HG02798 (cell line): ENCODE measurements around the gene SEZ6L.

Source experiments
- ATAC-seq: cut with Tn5 transposase; IDR thresholded peaks from one replicate; pipeline ENCODE4 v1.9.1; 2021; ENCODE audit warnings: mild to moderate bottlenecking; ENCODE audit not compliant: unreplicated experiment, poor library complexity

SEZ6L gene

GRCh38 chr22:26172389-26172990, 3.2 kb downstream of the SEZ6L start:
- no peak for ATAC-seq

DNA sequence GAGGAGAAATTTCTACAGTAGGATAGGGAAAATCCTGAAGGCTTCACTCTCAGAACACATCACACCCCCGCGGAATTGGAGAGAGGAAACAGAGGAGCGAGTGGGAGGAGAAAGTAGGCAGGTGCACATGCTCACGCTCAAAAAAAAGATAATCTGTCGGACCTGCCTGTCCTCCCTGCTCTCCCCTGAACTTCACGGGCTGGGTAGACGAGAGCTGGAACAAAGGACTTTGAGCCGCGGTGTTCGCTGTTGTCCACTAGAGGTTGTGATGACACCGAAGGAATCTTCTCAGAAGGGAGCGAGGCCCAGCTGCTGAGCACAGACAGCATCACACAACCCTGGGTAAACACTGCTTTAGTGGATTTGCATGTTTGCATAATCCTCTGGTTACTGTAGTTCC, 5.0 kb downstream of the SEZ6L start:
- no peak for ATAC-seq

GRCh38 chr22:26182723-26183122, 13.5 kb downstream of the SEZ6L start:
- ATAC-seq: no peak

DNA sequence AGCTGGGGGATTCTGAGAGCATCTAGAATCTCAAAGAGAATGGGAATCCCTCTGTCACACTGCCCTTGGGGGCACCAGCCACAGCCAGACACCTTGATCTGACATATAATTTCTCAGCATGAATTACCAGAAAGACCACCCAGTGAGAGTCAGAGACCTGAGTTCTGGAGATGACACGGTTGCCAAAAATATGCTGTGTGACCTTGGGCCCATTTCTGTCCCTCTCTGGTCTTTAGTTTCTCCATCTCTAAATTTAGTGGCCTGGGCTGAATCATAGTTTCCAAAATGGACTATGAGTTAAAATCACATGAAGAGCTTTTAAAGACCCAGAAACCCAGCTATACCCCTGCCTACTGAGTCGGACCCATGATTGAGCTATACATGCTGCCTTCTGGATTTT, 15.9 kb downstream of the SEZ6L start:
- no peak for ATAC-seq

DNA sequence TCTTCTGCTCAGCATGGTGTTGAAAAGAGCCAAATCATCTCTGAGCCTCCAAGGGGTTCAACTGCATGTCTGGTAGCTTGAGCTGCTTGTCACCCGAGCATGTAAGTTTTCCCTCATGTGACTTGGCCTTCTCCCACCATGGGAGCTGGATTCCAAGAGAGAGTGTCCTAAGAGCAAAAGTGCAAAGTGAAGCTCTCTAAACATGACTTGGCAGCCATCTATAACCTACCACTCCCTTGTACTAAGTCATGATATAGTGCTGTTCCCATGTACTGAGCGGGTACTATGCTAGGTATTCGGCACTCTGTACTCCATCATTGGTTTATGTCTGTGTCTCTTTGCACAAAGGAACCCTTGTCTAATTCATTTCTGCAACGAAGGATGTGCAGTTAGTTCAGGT, 19.1 kb downstream of the SEZ6L start:
- ATAC-seq: no peak

GRCh38 chr22:26194313-26194712, 25.1 kb downstream of the SEZ6L start:
- no peak for ATAC-seq

DNA sequence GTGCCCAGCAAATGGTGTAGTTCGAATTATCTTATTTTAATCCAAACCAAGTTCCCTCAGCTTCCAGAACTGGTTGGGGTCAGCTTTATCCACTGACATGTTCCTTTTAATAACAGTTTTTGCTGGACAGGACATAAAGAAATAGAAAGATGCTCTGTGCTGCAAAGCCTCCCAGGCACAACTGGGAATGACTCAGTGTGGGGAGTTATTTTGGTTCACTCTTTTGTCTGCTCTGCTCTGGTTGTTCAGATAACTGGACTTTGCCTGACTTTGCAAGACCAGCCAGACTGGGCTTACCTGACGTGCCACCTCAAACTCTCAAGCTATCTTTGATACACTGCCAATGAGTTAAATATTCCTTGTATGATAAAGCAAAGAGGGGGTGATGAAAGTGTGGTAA, 25.6 kb downstream of the SEZ6L start:
- ATAC-seq: no peak

DNA sequence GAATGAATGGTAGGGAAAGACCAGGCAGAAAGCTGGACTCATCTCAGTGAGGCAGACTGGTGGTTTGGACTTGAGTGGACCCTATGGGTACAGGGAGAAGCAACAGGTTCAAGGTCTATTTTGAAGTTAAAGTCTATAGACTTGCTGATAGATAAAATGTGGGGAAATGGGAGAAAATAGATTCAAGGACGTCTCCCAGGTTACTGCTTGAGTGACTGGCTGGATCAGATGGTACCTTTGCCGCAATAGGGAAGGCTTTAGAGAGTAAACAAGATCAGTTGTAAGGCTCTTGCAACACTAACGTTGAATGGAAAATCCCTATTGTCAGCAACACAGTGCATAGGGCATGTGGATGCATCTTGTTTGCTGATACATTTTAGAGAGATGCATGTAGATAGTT, 27.4 kb downstream of the SEZ6L start:
- no peak for ATAC-seq

GRCh38 chr22:26197425-26197824, 28.2 kb downstream of the SEZ6L start:
- no peak for ATAC-seq

- no peak for ATAC-seq
Observed at GRCh38 chr22:26199665-26200064, 30.4 kb downstream of the SEZ6L start.

GRCh38 chr22:26202280-26202924, 33.1 kb downstream of the SEZ6L start:
- ATAC-seq: no peak

GRCh38 chr22:26205494-26205893, 36.2 kb downstream of the SEZ6L start:
- ATAC-seq: no peak

DNA sequence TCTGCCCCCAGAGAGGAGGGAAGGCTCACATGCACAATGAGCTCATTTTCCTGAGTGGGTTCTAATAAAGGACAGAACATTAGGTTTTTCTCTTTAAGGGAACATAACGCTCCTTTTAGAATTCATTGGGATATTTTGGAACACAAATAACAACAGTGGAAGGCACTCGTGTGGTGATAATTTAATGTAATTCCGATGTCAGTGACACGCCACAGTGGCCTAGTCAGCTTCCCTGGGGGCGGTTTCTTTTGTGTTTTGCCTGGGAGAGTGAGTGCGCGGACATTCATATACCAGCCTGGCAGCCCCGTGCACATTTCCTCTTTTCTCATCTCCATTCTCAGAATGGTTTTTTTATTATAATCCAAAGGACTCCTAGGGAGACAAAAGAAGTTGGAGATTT, 41.1 kb downstream of the SEZ6L start:
- ATAC-seq: no peak

GRCh38 chr22:26213826-26214225, 44.6 kb downstream of the SEZ6L start:
- no peak for ATAC-seq

- ATAC-seq: no peak
Observed at GRCh38 chr22:26214466-26214865, 45.2 kb downstream of the SEZ6L start.

- no peak for ATAC-seq
Observed at GRCh38 chr22:26215736-26216135, 46.5 kb downstream of the SEZ6L start.

GRCh38 chr22:26225207-26225606, 55.9 kb downstream of the SEZ6L start:
- ATAC-seq: no peak

DNA sequence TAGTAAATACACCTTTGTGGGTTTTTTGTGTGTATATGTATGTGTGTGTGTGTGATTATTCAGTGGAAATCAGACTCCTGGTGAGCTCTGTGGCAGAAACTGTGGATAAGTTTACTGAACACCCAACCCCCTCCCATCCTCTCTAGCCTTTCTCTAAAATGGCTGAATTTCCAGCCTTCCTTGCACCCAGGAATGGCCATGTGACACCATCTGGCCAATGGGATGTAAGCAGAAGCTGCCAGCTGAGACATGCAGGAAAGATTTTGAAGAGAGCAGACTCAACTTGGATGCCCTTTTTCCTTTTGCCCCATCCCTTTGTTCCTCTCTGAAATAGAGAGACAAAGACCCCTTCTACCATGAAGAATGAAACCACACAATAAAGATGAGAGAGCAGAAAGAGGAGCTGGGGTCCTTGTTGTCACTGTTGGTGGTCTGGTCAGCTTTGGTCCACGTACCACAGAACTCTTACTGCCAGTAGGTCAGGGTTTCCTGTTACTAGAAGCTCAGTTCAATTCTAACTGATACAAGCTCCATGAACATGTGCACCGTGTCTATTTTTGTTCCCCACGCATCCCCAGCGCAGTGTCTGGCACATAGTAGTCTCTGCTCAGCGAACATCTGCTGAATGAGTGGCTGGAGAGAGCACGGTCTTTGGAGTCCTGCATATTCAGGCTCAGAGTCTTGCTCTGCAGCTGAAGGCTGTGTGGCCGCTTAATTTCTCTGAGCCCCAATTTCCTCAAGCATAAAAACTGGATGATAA, 57.5 kb downstream of the SEZ6L start:
- ATAC-seq: no peak

- ATAC-seq: no peak
Observed at GRCh38 chr22:26229910-26230309, 60.6 kb downstream of the SEZ6L start.

DNA sequence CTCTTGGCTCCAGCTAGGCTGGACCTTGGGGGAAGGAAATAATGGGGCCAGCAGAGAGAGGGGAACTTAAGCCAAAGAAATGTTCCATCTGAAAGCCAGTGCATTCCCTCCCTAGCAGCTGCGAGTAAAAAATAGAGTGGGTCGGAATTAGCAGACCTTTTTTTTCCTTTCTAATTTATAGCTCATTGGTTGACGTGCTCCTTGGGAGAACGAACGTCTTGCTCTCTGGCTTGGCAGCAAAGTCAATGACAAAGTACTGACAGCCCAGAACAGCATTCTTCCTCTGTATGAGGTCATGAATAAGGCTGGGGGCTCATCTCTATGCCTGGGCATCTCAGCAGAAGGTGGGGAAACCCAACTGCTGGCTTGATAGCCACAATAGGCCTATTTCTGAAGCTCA, 65.0 kb downstream of the SEZ6L start:
- ATAC-seq: no peak

DNA sequence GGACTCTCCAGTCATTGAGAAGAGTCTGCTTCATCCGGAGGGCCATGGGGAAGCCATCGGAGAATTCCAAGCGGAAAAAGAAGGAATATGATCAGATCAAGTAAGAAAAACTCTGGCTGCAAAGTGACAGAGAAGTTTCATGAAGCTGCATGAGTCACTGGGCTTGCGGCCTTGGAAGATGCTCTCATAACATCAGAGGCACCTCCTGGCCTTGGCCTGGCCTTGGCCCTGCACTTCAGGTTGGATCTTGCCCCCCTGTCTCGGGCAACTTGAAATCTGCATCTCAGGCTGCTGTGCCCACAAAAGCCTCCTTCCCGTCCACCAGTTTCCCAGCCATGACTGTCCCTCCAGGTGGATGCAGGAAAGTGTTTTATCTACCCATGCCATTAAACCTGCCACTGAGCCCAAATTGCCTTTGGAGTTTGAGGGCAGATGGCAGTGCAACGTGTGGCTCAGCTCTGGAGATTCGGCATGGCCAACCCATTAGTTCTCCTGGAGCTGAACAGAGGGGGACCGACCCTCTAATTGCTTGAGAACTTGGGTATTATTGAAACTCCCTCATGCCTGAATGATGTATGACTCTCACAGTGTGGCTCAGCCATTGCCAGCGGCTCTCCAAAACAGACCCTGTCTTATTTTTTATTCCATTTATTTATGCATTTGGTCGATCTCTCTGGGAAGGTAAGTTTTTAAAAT, 66.7 kb downstream of the SEZ6L start:
- ATAC-seq: no peak
